ENCODE measurements around the gene ELP5.
A peak's percentile ranks its signal among the peaks of the same experiment; 100 is the strongest.

The ELP5 gene

GRCh38 chr17:7250695-7251627 lies 1.1 kb upstream of the ELP5 start:
- peak; percentile 51 for DNase-seq

- DNase-seq: peak; percentile 100
These were observed 297 bp upstream of the ELP5 start, which contains the start of gene CTDNEP1 for GRCh38 chr17:7251661-7252175. TSS of gene CTDNEP1 (minus strand) at chr17:7251734. CDS start at chr17:7251296, 438 bp downstream.

- DNase-seq: no peak
These were observed 1.1 kb downstream of the ELP5 start for GRCh38 chr17:7253082-7253481.

DNA sequence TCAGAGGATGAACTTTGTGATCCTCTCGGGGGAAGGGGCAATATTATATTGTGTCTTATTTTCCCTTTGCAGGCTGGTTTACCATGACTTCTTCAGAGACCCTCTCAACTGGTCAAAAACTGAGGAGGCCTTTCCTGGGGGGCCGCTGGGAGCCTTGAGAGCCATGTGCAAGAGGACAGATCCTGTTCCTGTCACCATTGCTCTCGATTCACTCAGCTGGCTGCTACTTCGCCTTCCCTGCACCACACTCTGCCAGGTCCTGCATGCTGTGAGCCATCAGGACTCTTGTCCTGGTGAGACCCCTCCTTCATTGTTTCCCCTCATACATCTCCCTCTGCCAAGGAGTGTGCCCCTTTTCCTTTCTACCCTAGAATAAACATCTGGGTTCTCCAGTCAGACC lies 2.5 kb downstream of the ELP5 start:
- DNase-seq: no peak

DNA sequence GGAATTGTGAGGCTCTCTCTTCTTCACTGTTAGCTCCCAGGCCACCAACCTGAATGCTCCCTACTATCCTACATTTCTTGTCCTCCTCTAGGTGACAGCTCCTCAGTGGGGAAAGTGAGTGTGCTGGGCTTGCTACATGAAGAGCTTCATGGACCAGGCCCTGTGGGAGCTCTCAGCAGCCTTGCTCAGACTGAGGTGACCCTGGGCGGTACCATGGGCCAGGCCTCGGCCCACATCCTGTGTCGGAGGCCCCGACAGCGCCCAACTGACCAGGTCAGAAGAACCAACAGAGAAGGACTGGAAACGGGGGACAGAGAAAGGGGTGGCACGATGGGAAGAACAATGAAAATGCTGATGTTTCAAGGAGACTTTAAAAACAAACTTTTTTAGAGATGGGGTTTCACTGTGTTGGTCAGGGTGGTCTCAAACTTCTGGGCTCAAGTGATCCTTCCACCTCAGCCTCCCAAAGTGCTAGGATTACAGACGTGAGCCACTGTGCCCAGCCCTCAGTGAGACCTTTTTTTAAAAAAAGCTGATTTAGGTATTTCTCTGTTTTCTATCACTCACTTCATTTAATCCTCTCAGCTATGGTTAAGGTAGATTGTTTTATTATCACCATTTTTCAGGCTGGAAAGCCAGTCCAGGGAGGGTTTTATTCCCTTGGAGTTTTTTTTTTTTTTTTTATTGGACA lies 4.9 kb downstream of the ELP5 start:
- DNase-seq: no peak

GRCh38 chr17:7258731-7259554 lies 6.9 kb downstream of the ELP5 start:
- no peak for DNase-seq

DNA sequence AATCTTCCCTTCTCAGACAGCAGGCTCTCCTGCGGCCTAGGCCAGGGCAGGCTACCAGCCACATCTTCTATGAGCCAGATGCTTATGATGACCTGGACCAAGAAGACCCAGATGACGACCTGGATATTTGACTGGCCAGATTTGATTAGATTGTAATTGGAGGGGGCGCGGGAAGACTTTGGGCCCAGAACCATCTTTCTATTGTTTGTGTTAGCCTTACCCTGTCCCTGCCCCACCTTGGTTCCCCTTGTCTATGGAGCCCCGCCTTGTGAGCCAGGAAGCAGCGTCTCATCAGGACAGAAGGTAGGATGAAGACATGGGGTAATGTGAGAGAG lies 7.5 kb downstream of the ELP5 start:
- no peak for DNase-seq

GRCh38 chr17:7260151-7260550 lies 8.1 kb downstream of the ELP5 start:
- DNase-seq: no peak

DNA sequence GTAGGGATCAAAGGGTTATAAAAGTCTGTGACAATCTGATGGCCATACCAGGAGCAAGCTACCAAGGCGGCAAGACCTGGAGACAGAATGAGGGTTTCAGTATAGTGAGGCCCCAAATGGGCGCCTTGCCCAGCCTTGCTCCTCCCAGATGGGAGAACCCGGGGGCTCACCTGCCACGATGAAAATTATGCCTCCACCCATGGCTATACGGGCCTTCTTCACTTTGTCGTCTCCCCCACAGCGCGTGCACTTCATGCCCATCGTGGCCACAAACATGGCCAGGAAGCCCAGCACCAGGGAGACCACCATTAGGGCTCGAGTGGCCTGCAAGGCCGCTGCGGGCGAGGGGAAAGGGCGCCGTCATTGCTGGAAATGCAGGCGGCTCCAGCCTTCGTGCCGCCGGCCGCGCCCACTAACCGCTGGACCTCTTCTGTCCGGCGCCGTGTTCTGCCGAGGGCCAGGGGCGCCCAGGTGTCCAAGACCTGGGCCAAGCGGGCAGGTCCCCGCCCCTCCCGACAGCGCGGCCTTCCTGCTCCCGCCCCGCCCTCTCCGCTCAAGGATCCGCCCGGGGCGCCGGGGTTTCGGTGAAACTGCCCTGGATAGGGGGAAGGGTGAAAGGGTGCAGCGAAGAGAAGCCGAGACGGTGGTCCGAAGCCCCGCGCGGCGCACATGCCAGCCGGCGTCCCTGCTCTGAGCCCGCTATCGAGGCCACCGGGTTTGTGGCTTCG lies 8.8 kb downstream of the ELP5 start:
- DNase-seq: no peak

DNA sequence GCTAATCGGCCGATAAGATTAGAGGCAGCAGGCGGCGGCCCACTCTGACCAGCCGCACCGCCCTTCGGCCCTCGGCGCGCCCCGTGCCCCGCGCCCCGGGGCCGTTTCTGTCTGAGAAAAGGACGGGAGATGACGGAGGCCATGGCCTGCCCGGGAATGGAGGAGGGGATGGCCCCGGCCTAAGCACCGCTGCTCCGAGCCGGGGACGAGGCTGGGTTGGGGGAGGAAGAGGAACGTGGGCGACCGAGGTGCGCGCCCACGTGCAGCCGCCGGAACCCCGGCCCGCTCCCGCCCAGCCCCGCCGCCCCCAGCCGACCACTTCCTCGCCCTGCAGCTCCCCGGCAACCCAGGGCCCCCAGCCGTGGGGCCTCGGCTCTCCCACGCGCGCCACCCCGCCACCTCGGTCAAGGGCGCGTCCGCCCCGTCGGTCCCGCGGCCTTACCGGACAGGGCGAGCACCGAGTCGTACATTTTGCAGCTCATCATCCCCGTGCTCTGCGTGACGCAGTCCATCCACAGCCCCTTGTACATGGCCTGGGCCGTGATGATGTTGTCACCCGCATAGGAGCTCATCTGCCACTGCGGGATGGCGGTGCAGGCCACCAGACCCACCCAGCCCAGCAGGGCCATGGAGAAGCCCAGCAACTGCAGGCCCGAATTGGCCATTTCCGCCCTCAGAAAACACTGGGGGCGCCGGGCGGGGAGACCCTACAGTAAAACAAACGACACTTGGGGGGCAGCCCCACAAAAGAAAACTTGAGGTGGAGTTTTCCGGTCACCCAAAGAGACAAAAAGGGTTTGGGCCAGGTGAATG lies 9.6 kb downstream of the ELP5 start:
- DNase-seq: peak; percentile 76

DNA sequence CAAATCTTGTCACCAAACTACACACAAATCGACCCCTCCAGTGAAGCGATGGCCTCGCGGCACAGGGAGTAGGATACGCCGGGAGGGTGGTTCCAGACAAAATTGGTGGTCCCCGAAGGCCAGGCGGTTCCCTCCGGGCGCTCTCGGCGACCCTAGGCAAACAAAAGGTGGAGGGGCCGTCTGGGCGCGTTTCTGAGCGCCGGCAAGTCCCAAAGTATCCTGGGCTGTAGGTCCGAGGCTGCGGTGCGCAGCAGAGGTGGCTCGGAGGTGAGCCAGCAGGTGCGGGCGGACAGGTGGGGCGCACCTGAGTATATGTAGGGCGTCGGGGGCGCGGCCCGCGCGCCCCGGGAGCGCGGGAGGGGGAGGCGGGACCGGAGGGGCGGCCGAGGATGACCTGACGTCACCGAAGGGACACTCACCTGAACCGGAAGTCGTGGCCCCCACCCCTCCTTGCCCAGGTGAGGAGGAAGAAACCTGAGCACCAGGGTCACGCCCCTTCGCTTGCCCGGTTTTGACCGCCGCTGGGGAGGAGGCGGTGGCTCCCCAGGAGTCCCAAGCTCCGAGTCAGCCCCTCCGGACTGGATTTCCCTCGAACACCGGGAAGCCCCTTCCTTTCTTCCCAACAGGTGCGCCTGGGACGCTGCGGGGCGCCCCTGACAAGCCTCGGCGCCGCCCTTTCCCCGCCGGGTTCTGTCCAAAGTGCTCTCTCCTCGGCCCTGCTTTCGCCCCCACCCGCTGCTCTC lies 10.3 kb downstream of the ELP5 start, which contains the start of gene CLDN7:
Gene CLDN7, minus strand, starts transcription at position 287 of the 743 bp plus-strand sequence. CDS start 435 bp downstream, outside the sequence.
- peak; percentile 72 for DNase-seq

DNA sequence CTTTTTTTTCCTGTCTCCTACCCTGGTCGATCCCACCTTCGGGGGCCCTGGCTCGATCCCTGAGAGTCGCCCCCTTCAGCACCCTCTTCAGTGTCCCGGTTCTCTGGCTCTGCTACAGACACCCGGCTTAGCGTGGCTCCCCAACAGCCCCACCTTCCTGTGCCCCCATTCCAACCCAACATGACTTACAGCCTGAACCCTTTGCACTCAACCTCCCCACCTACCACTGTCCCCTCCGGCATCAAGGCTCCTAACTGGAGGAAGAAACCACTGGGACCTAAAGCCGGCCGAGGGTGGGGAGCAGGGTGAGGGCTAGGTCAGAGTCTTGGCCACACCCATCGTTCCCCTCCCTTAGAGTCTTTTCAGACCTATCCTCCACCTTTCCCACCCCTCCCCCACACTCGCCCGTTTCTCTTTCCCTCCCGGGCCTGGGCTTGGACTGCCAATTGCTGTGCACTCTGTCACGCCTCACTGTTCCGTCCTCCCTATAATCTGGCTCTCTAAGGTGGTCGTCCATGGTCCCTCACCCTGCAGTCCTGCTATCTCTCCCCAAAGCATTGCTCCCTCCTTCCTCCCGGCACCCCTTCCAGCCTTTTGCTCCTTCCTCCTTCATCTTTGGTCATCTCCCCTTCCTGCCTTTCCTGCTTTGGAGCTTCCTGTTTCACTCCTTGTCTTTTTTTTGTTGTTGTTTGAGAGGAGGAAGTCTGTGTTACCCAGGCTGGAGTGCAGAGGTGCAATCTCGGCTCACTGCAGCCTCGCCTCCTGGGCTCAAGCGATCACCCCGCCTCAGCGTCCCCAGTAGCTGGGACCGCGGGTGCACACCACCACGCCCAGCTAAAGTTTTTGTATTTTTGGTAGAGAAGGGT lies 11.2 kb downstream of the ELP5 start:
- DNase-seq: peak; percentile 68

GRCh38 chr17:7263801-7264078 lies 11.7 kb downstream of the ELP5 start:
- no peak for DNase-seq

- DNase-seq: no peak
These were observed 14.8 kb downstream of the ELP5 start for GRCh38 chr17:7266784-7267183.

GRCh38 chr17:7279448-7279847 lies 27.4 kb downstream of the ELP5 start:
- DNase-seq: no peak

DNA sequence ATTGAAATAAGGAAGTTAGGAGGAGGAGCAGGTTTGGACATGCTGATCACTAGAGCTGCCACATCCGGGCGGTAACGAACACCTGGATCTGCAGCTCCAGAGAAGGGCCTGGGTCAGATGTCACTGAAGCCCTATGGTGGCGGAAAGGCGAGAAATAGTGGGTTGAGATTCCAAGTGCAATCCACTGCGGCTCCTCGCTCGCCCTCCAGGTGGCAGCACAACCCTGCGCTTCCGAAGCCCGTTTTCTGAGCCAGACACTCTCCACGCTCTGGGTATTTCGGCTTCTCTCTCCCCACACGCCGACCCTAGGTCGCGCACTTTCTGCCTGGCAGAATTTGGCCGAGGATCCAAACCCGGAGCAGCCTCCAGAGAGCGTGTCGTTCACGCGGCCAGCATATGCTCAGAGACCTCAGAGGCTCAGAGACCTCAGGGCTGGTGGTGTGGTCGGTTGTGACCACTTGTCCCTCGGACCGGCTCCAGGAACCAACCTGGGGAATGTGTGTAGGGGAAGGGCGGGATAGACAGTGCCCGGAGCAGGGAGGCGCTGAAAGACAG lies 28.6 kb downstream of the ELP5 start:
- DNase-seq: peak; percentile 94

DNA sequence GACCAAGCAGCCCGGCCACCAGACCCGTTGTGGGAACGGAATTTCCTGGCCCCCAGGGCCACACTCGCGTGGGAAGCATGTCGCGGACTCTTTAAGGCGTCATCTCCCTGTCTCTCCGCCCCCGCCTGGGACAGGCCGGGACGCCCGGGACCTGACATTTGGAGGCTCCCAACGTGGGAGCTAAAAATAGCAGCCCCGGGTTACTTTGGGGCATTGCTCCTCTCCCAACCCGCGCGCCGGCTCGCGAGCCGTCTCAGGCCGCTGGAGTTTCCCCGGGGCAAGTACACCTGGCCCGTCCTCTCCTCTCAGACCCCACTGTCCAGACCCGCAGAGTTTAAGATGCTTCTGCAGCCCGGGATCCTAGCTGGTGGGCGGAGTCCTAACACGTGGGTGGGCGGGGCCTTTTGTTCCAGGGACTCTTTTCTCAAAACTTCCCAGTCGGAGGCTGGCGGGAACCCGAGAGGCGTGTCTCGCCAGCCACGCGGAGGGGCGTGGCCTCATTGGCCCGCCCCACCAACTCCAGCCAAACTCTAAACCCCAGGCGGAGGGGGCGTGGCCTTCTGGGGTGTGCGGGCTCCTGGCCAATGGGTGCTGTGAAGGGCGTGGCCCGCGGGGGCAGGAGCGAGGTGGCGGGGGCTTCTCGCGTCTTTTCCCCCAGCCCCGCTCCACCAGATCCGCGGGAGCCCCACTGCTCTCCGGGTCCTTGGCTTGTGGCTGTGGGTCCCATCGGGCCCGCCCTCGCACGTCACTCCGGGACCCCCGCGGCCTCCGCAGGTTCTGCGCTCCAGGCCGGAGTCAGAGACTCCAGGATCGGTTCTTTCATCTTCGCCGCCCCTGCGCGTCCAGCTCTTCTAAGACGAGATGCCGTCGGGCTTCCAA lies 29.3 kb downstream of the ELP5 start, which contains the start of gene SLC2A4:
Gene SLC2A4, plus strand, starts transcription at position 645 of the 879 bp plus-strand sequence. Its CDS starts 217 bp downstream, at position 862.
- peak; percentile 97 for DNase-seq
